Hepatocyte (in vitro differentiated cells): Measurements from ENCODE around the gene SEBOX.

ENCODE experiments used
- EZH2phosphoT487 ChIP-seq: fragments of 200-600 bp; sonication (generic); IDR thresholded peaks from one replicate; pipeline ENCODE4 v1.6.1; 2018; ENCODE audit warnings: antibody characterized with exemption, mild to moderate bottlenecking, low read depth, moderate library complexity; ENCODE audit not compliant: unreplicated experiment, severe bottlenecking
- TF ChIP-seq, protein P1 (sequence below): fragments of 200-600 bp; sonication (generic); IDR thresholded peaks from 2 replicates; pipeline ENCODE4 v1.5.1; 2016; ENCODE audit warnings: antibody characterized with exemption, mild to moderate bottlenecking; ENCODE audit not compliant: poor library complexity

DNA sequence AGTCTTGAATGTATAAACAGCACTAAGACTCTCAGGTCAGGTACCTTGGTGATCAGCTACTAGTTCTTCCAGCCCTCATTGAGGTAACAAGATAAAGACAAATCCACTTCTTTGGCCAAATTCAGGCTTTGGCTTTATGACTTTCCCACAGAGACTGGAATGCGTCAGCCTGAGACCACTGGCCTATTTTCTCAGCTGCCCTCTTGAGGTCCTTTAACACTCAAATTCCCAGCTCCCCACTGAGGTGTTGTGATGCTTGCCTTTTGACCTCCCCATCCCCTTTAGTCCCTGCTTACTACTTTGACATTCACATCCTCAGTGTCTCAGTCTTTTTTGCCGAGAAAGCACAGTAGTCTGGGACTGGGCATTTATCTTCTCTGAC is 18.8 kb downstream of the SEBOX start:
- TF ChIP-seq, protein P1, sequence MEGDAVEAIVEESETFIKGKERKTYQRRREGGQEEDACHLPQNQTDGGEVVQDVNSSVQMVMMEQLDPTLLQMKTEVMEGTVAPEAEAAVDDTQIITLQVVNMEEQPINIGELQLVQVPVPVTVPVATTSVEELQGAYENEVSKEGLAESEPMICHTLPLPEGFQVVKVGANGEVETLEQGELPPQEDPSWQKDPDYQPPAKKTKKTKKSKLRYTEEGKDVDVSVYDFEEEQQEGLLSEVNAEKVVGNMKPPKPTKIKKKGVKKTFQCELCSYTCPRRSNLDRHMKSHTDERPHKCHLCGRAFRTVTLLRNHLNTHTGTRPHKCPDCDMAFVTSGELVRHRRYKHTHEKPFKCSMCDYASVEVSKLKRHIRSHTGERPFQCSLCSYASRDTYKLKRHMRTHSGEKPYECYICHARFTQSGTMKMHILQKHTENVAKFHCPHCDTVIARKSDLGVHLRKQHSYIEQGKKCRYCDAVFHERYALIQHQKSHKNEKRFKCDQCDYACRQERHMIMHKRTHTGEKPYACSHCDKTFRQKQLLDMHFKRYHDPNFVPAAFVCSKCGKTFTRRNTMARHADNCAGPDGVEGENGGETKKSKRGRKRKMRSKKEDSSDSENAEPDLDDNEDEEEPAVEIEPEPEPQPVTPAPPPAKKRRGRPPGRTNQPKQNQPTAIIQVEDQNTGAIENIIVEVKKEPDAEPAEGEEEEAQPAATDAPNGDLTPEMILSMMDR, result no peak
- no peak for TF ChIP-seq EZH2phosphoT487
